Endometrial microvascular endothelial cells (primary cell): ENCODE data around the gene TMBIM4. TPM values are rescaled to one million over a fixed set of nuclear protein-coding genes. Genes with fewer than 3 reads are reported as not detected.

Experiments
- in situ Hi-C: cut with HindIII; loops from 2 replicates; pipeline ENCODE4 v1.10.0; 2017; ENCODE audit warnings: low sequenced_read_pairs, low pct_unique_long_range_greater_than_20kb; ENCODE audit errors: inconsistent ontology term
- total RNA-seq: library from RNA; depleted of rRNA; stranded (reverse); fragments of >200 nt; gene quantifications from one replicate; pipeline ENCODE4 v1.2.3, GENCODE V29; 2015; ENCODE audit errors: inconsistent ontology term

TMBIM4 gene
- total RNA-seq, 1 donor from 2014 or later, result 137 TPM

- in situ Hi-C loops, result no loop called here
Measured at GRCh38 chr12:66149702-66150398, 19.9 kb downstream of the TMBIM4 start.

- in situ Hi-C loops, result no loop called here
Measured at GRCh38 chr12:66144791-66145754, 24.7 kb downstream of the TMBIM4 start.

- in situ Hi-C loops, result no loop called here
Measured at GRCh38 chr12:66143868-66144267, 25.9 kb downstream of the TMBIM4 start.

- in situ Hi-C loops, result no loop called here
Measured at GRCh38 chr12:66142826-66143225, 27.0 kb downstream of the TMBIM4 start.

GRCh38 chr12:66141299-66141698, 28.5 kb downstream of the TMBIM4 start:
- in situ Hi-C loops, result no loop called here

GRCh38 chr12:66140731-66141130, 29.1 kb downstream of the TMBIM4 start:
- in situ Hi-C loops, result no loop called here

GRCh38 chr12:66139328-66139727, 30.5 kb downstream of the TMBIM4 start:
- in situ Hi-C loops, result no loop called here

GRCh38 chr12:66137937-66138336, 31.9 kb downstream of the TMBIM4 start:
- in situ Hi-C loops, result no loop called here

GRCh38 chr12:66132408-66132807, 37.4 kb downstream of the TMBIM4 start:
- in situ Hi-C loops, result no loop called here

- in situ Hi-C loops, result no loop called here
Measured at GRCh38 chr12:66131067-66131688, 38.6 kb downstream of the TMBIM4 start.

- in situ Hi-C loops, result no loop called here
Measured at GRCh38 chr12:66130267-66131066, 39.3 kb downstream of the TMBIM4 start, which contains the start of gene LLPH. Gene LLPH, minus strand, starts transcription at chr12:66130750. Its CDS starts 1,644 bp downstream, at chr12:66129106.

GRCh38 chr12:66129934-66130266, 39.9 kb downstream of the TMBIM4 start:
- in situ Hi-C loops, result no loop called here

- in situ Hi-C loops, result no loop called here
Measured at GRCh38 chr12:66127650-66128049, 42.1 kb downstream of the TMBIM4 start.

- in situ Hi-C loops, result no loop called here
Measured at GRCh38 chr12:66120477-66120876, 49.3 kb downstream of the TMBIM4 start.

GRCh38 chr12:66119870-66120241, 49.9 kb downstream of the TMBIM4 start:
- in situ Hi-C loops, result no loop called here

- in situ Hi-C loops, result no loop called here
Measured at GRCh38 chr12:66119229-66119869, 50.4 kb downstream of the TMBIM4 start.

- in situ Hi-C loops, result no loop called here
Measured at GRCh38 chr12:66118240-66118891, 51.4 kb downstream of the TMBIM4 start.

- in situ Hi-C loops, result no loop called here
Measured at GRCh38 chr12:66117242-66117641, 52.6 kb downstream of the TMBIM4 start.
